ENCODE results near the gene SCT. TPM values are rescaled to one million over a fixed set of nuclear protein-coding genes. Genes with fewer than 3 reads are reported as not detected.

SCT gene
- total and polyA plus RNA-seq, 2 of the 4 experiments (the other 2 are of a cell fraction): not detected

GRCh38 chr11:656866-657265, 29.9 kb upstream of the SCT start:
- H2BK20ac ChIP-seq (ENCODE audit: low read depth, low read length): no peak overlapping the region
- H3K4ac ChIP-seq (ENCODE audit: low read depth, low read length): no peak overlapping the region
- no peak overlapping the region for H3K18ac ChIP-seq (ENCODE audit: low read depth, low read length)
- H3K4me1 ChIP-seq (ENCODE audit: control insufficient read depth, insufficient read depth, low read length): no peaks in the 10 kb centered on the region
- no peaks in the 10 kb centered on the region for H3K9me1 ChIP-seq (ENCODE audit: insufficient read depth, low read length)
- ChIA-PET POLR2A (ENCODE audit: unreplicated experiment) (no interaction called here), CTCF (no interaction called here)
- H3K23ac ChIP-seq (ENCODE audit: low read depth, low read length): no peak overlapping the region
- dilution Hi-C loops (cut with HindIII; ENCODE audit: low sequenced_read_pairs, unreplicated experiment) (no loop called here), intact Hi-C loops (cut with micrococcal nuclease) (no loop called here), in situ Hi-C loops (cut with MboI; ENCODE audit: low sequenced_read_pairs) (no loop called here)
- no peak for ATAC-seq (ENCODE audit: low read depth)
- H3K56ac ChIP-seq (ENCODE audit: extremely low read depth, insufficient read depth, low read length): no peak overlapping the region
- no peaks in the 10 kb centered on the region for H3K9me3 ChIP-seq (ENCODE audit: control insufficient read depth, insufficient read depth, low read length)
- H3K9ac ChIP-seq (ENCODE audit: low read depth, low read length): no peak overlapping the region
- H2BK5ac ChIP-seq (ENCODE audit: low read depth, low read length, poor library complexity, severe bottlenecking): no peak overlapping the region
- H3K27ac ChIP-seq (ENCODE audit: insufficient read depth, low read length): no peak overlapping the region
- DNase-seq: no peak
- peaks cover 0 to 2% of the 10 kb centered on the region in 2 experiments; a peak in 1 of 4 replicates for H3K79me1 ChIP-seq (ENCODE audit: low read depth in 1 of 2, low read length in 2 of 2)
- BruUV-seq (replicated peaks): no TSS peak
- H2AFZ ChIP-seq (replicated peaks; ENCODE audit: low read length, poor library complexity): no peak overlapping the region
- TF ChIP-seq, protein P1, sequence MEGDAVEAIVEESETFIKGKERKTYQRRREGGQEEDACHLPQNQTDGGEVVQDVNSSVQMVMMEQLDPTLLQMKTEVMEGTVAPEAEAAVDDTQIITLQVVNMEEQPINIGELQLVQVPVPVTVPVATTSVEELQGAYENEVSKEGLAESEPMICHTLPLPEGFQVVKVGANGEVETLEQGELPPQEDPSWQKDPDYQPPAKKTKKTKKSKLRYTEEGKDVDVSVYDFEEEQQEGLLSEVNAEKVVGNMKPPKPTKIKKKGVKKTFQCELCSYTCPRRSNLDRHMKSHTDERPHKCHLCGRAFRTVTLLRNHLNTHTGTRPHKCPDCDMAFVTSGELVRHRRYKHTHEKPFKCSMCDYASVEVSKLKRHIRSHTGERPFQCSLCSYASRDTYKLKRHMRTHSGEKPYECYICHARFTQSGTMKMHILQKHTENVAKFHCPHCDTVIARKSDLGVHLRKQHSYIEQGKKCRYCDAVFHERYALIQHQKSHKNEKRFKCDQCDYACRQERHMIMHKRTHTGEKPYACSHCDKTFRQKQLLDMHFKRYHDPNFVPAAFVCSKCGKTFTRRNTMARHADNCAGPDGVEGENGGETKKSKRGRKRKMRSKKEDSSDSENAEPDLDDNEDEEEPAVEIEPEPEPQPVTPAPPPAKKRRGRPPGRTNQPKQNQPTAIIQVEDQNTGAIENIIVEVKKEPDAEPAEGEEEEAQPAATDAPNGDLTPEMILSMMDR (conservative IDR thresholded peaks at IDR 0.05; ENCODE audit: low read depth, low read length): no peak
- TF ChIP-seq ELK1 (IDR thresholded peaks at IDR 0.05; ENCODE audit: borderline replicate concordance, low read depth, low read length) (no peak), USF2 (IDR thresholded peaks at IDR 0.05; ENCODE audit: low read depth, low read length) (no peak), NFE2L2 (IDR thresholded peaks at IDR 0.05; ENCODE audit: low read depth, low read length) (no peak), MXI1 (IDR thresholded peaks at IDR 0.05; ENCODE audit: borderline replicate concordance, low read depth, low read length) (no peak), BHLHE40 (IDR thresholded peaks at IDR 0.05; ENCODE audit: low read depth, low read length) (no peak), RAD21 (IDR thresholded peaks at IDR 0.05; ENCODE audit: low read length) (no peak), RFX5 (IDR thresholded peaks at IDR 0.05; ENCODE audit: low read depth, low read length) (no peak), MAFK (IDR thresholded peaks at IDR 0.05; ENCODE audit: low read depth, low read length) (no peak)
- no peak overlapping the region for H3K4me3 ChIP-seq (ENCODE audit: insufficient read depth, low read depth, low read length)
- peaks cover 22% of the 10 kb centered on the region for H3K36me3 ChIP-seq (ENCODE audit: control insufficient read depth, insufficient read depth, low read length)
- 73% methylated on average over 2 of the region's 7 CpGs; no CpG with 5 or more reads in 1 of the 2 experiments for WGBS, 2 experiments (ENCODE audit: extremely low coverage in 2 of 2, insufficient read length in 1 of 2)
- H2AK5ac ChIP-seq (ENCODE audit: low read depth, low read length): no peak overlapping the region
- H3K27me3 ChIP-seq (ENCODE audit: control insufficient read depth, insufficient read depth, low read length): no peaks in the 10 kb centered on the region
- no peak overlapping the region for H4K8ac ChIP-seq (ENCODE audit: low read depth in 2 of 2, low read length in 2 of 2)
- no peak overlapping the region for H3K4me2 ChIP-seq (ENCODE audit: low read depth, low read length)
- H4K5ac ChIP-seq (ENCODE audit: low read depth, low read length): no peak overlapping the region
- no peak overlapping the region for H2BK15ac ChIP-seq (ENCODE audit: low read depth, low read length)
- H4K20me1 ChIP-seq (ENCODE audit: insufficient read depth, low read length): peaks cover 3% of the 10 kb centered on the region; the same call in 1 of the 2 replicates
- H4K91ac ChIP-seq (ENCODE audit: insufficient read depth, low read depth, low read length): no peak overlapping the region
- H2AK9ac ChIP-seq (replicated peaks; ENCODE audit: low read depth, low read length, poor library complexity): peak overlapping the region; percentile 25
- H3K14ac ChIP-seq (replicated peaks; ENCODE audit: low read depth, low read length): no peak overlapping the region
- no peak overlapping the region for H2BK120ac ChIP-seq (ENCODE audit: low read depth, low read length)

Measured in IMR-90 (cell line).